Measurements from ENCODE around the gene SNX27.
"Not testable (repeated sequence)": the region's sequence is repeated elsewhere in the genome, so short reads cannot be mapped to it uniquely, and the experiment has no call there.

SNX27 gene

GRCh38 chr1:151641229-151641628 is 29.4 kb downstream of the SNX27 start:
- WGBS = 89% methylated on average over 1 of the region's 1 CpG
- Histone ChIP-seq H3K36me3 (ENCODE audit: insufficient read depth, low read length) (peaks cover 15% of the 10 kb centered on the region; the same call in 1 of the 2 replicates), H3K4me3 (ENCODE audit: low read length) (no peak overlapping the region), H3K27me3 (ENCODE audit: insufficient read depth, low read length) (no peaks in the 10 kb centered on the region), H3K4me1 (ENCODE audit: insufficient read depth, low read length) (no peaks in the 10 kb centered on the region), H3K9ac (ENCODE audit: low read depth, low read length) (no peak overlapping the region), H3K9me3 (ENCODE audit: insufficient read depth, low read depth, low read length) (no peaks in the 10 kb centered on the region), H3K27ac (ENCODE audit: low read depth, low read length) (no peak overlapping the region)

- not testable (repeated sequence) for H3K4me1 ChIP-seq (ENCODE audit: insufficient read depth, low read length); H3K27ac ChIP-seq (ENCODE audit: low read depth, low read length); H3K27me3 ChIP-seq (ENCODE audit: insufficient read depth, low read length); H3K4me3 ChIP-seq (ENCODE audit: low read length); H3K9me3 ChIP-seq (ENCODE audit: insufficient read depth, low read depth, low read length); H3K9ac ChIP-seq (ENCODE audit: low read depth, low read length)
- WGBS = 89% methylated on average over 10 of the region's 11 CpGs
- peaks cover 15% of the 10 kb centered on the region; the same call in 1 of the 2 replicates for H3K36me3 ChIP-seq (ENCODE audit: insufficient read depth, low read length)
Measured at GRCh38 chr1:151643085-151643484, 31.2 kb downstream of the SNX27 start.

GRCh38 chr1:151644001-151644400 is 32.2 kb downstream of the SNX27 start:
- 86% methylated on average over 1 of the region's 2 CpGs for WGBS
- Histone ChIP-seq H3K4me3 (ENCODE audit: low read length) (no peak overlapping the region), H3K27me3 (ENCODE audit: insufficient read depth, low read length) (no peaks in the 10 kb centered on the region), H3K9me3 (ENCODE audit: insufficient read depth, low read depth, low read length) (no peaks in the 10 kb centered on the region), H3K27ac (ENCODE audit: low read depth, low read length) (no peak overlapping the region), H3K36me3 (ENCODE audit: insufficient read depth, low read length) (peaks cover 18% of the 10 kb centered on the region), H3K4me1 (ENCODE audit: insufficient read depth, low read length) (no peaks in the 10 kb centered on the region), H3K9ac (ENCODE audit: low read depth, low read length) (no peak overlapping the region)

- no peaks in the 10 kb centered on the region for H3K27me3 ChIP-seq (ENCODE audit: insufficient read depth, low read length)
- H3K9ac ChIP-seq (ENCODE audit: low read depth, low read length) = no peak overlapping the region
- WGBS = 96% methylated on average over 1 of the region's 1 CpG
- H3K36me3 ChIP-seq (ENCODE audit: insufficient read depth, low read length) = peaks cover 22% of the 10 kb centered on the region
- no peaks in the 10 kb centered on the region for H3K4me1 ChIP-seq (ENCODE audit: insufficient read depth, low read length)
- H3K4me3 ChIP-seq (ENCODE audit: low read length) = no peak overlapping the region
- H3K9me3 ChIP-seq (ENCODE audit: insufficient read depth, low read depth, low read length) = no peaks in the 10 kb centered on the region; the same call in 1 of the 2 replicates
- no peak overlapping the region for H3K27ac ChIP-seq (ENCODE audit: low read depth, low read length)
Measured at GRCh38 chr1:151653397-151653796, 41.5 kb downstream of the SNX27 start.

GRCh38 chr1:151655371-151655770 is 43.5 kb downstream of the SNX27 start:
- Histone ChIP-seq H3K36me3 (ENCODE audit: insufficient read depth, low read length) (peaks cover 29% of the 10 kb centered on the region), H3K9ac (ENCODE audit: low read depth, low read length) (no peak overlapping the region), H3K9me3 (ENCODE audit: insufficient read depth, low read depth, low read length) (no peaks in the 10 kb centered on the region), H3K4me1 (ENCODE audit: insufficient read depth, low read length) (no peaks in the 10 kb centered on the region), H3K27ac (ENCODE audit: low read depth, low read length) (no peak overlapping the region), H3K4me3 (ENCODE audit: low read length) (no peak overlapping the region), H3K27me3 (ENCODE audit: insufficient read depth, low read length) (no peaks in the 10 kb centered on the region)
- WGBS = 94% methylated on average over 3 of the region's 3 CpGs

- peaks cover 69% of the 10 kb centered on the region for H3K36me3 ChIP-seq (ENCODE audit: insufficient read depth, low read length)
Measured at GRCh38 chr1:151661751-151662150, 49.9 kb downstream of the SNX27 start.

GRCh38 chr1:151668090-151668489 is 56.2 kb downstream of the SNX27 start:
- Histone ChIP-seq H3K27me3 (ENCODE audit: insufficient read depth, low read length) (no peaks in the 10 kb centered on the region), H3K4me1 (ENCODE audit: insufficient read depth, low read length) (no peaks in the 10 kb centered on the region), H3K4me3 (ENCODE audit: low read length) (no peak overlapping the region), H3K9ac (ENCODE audit: low read depth, low read length) (no peak overlapping the region), H3K9me3 (ENCODE audit: insufficient read depth, low read depth, low read length) (0 out of 2 replicates have a peak, but pooled peaks cover 2% of the 10 kb centered on the region), H3K27ac (ENCODE audit: low read depth, low read length) (no peak overlapping the region), H3K36me3 (ENCODE audit: insufficient read depth, low read length) (peaks cover 62% of the 10 kb centered on the region)
- WGBS = 94% methylated on average over 3 of the region's 3 CpGs

More at GRCh38 chr1:151661751-151662150, 49.9 kb downstream of the SNX27 start:
- Histone ChIP-seq H3K4me3 (ENCODE audit: low read length) (no peak overlapping the region), H3K27ac (ENCODE audit: low read depth, low read length) (no peak overlapping the region), H3K4me1 (ENCODE audit: insufficient read depth, low read length) (no peaks in the 10 kb centered on the region), H3K9ac (ENCODE audit: low read depth, low read length) (no peak overlapping the region), H3K27me3 (ENCODE audit: insufficient read depth, low read length) (no peaks in the 10 kb centered on the region), H3K9me3 (ENCODE audit: insufficient read depth, low read depth, low read length) (no peaks in the 10 kb centered on the region)
- 93% methylated on average over 6 of the region's 6 CpGs for WGBS

GRCh38 chr1:151670036-151670675 is 58.3 kb downstream of the SNX27 start:
- H3K9me3 ChIP-seq (ENCODE audit: insufficient read depth, low read depth, low read length); H3K27ac ChIP-seq (ENCODE audit: low read depth, low read length); H3K27me3 ChIP-seq (ENCODE audit: insufficient read depth, low read length); H3K4me3 ChIP-seq (ENCODE audit: low read length); H3K4me1 ChIP-seq (ENCODE audit: insufficient read depth, low read length); H3K9ac ChIP-seq (ENCODE audit: low read depth, low read length): not testable (repeated sequence)
- 100% methylated on average over 1 of the region's 2 CpGs for WGBS
- H3K36me3 ChIP-seq (ENCODE audit: insufficient read depth, low read length) = peaks cover 52% of the 10 kb centered on the region

GRCh38 chr1:151673407-151673806 is 61.6 kb downstream of the SNX27 start:
- WGBS = 79% methylated on average over 1 of the region's 1 CpG
- peaks cover 36% of the 10 kb centered on the region for H3K36me3 ChIP-seq (ENCODE audit: insufficient read depth, low read length)

GRCh38 chr1:151680391-151680790 is 68.5 kb downstream of the SNX27 start:
- Histone ChIP-seq H3K27me3 (ENCODE audit: insufficient read depth, low read length) (no peaks in the 10 kb centered on the region), H3K9me3 (ENCODE audit: insufficient read depth, low read depth, low read length) (no peaks in the 10 kb centered on the region), H3K27ac (ENCODE audit: low read depth, low read length) (no peak overlapping the region), H3K36me3 (ENCODE audit: insufficient read depth, low read length) (peaks cover 33% of the 10 kb centered on the region), H3K9ac (ENCODE audit: low read depth, low read length) (no peak overlapping the region), H3K4me3 (ENCODE audit: low read length) (no peak overlapping the region), H3K4me1 (ENCODE audit: insufficient read depth, low read length) (no peaks in the 10 kb centered on the region)
- WGBS = 75% methylated on average over 2 of the region's 4 CpGs

More at GRCh38 chr1:151673407-151673806, 61.6 kb downstream of the SNX27 start:
- Histone ChIP-seq H3K9ac (ENCODE audit: low read depth, low read length) (no peak overlapping the region), H3K27me3 (ENCODE audit: insufficient read depth, low read length) (no peaks in the 10 kb centered on the region), H3K9me3 (ENCODE audit: insufficient read depth, low read depth, low read length) (0 out of 2 replicates have a peak, but pooled peaks cover 2% of the 10 kb centered on the region), H3K4me1 (ENCODE audit: insufficient read depth, low read length) (no peaks in the 10 kb centered on the region; the same call in 1 of the 2 replicates), H3K27ac (ENCODE audit: low read depth, low read length) (no peak overlapping the region), H3K4me3 (ENCODE audit: low read length) (no peak overlapping the region)

GRCh38 chr1:151680826-151681225 is 69.0 kb downstream of the SNX27 start:
- H3K36me3 ChIP-seq (ENCODE audit: insufficient read depth, low read length) = peaks cover 37% of the 10 kb centered on the region
- no peak overlapping the region for H3K9ac ChIP-seq (ENCODE audit: low read depth, low read length)
- H3K27ac ChIP-seq (ENCODE audit: low read depth, low read length) = no peak overlapping the region
- 84% methylated on average over 2 of the region's 3 CpGs for WGBS
- H3K9me3 ChIP-seq (ENCODE audit: insufficient read depth, low read depth, low read length) = no peaks in the 10 kb centered on the region
- H3K4me1 ChIP-seq (ENCODE audit: insufficient read depth, low read length) = no peaks in the 10 kb centered on the region
- no peak overlapping the region for H3K4me3 ChIP-seq (ENCODE audit: low read length)
- H3K27me3 ChIP-seq (ENCODE audit: insufficient read depth, low read length) = no peaks in the 10 kb centered on the region

GRCh38 chr1:151681923-151682322 is 70.1 kb downstream of the SNX27 start:
- Histone ChIP-seq H3K9ac (ENCODE audit: low read depth, low read length) (no peak overlapping the region), H3K36me3 (ENCODE audit: insufficient read depth, low read length) (peaks cover 47% of the 10 kb centered on the region), H3K27me3 (ENCODE audit: insufficient read depth, low read length) (no peaks in the 10 kb centered on the region), H3K27ac (ENCODE audit: low read depth, low read length) (no peak overlapping the region), H3K9me3 (ENCODE audit: insufficient read depth, low read depth, low read length) (no peaks in the 10 kb centered on the region), H3K4me1 (ENCODE audit: insufficient read depth, low read length) (no peaks in the 10 kb centered on the region), H3K4me3 (ENCODE audit: low read length) (no peak overlapping the region)
- 83% methylated on average over 1 of the region's 2 CpGs for WGBS

Measured in HUES64 (cell line).